Transverse colon (tissue), 4 donors: Measurements from ENCODE around the gene ZNF155. TPM values are rescaled to one million over a fixed set of nuclear protein-coding genes. Genes with fewer than 3 reads are reported as not detected.

Experiments used
- DNase-seq: peaks from one replicate; pipeline ENCODE4 v3.0.0-alpha.2; 2019
- H3K27ac ChIP-seq, 4 donors: fragments of 200-600 bp; sonication (generic); 2 replicates each; pipeline ENCODE4 v1.5.1; 2016 to 2018; ENCODE audit warnings: inconsistent platforms in 4 of 4
- H3K27me3 ChIP-seq: fragments of 200-600 bp; sonication (generic); 2 replicates; pipeline ENCODE4 v1.5.1; 2017; ENCODE audit warnings: inconsistent platforms
- H3K36me3 ChIP-seq, 4 donors: fragments of 200-600 bp; sonication (generic); 2 replicates each; pipeline ENCODE4 v1.5.1; 2017 to 2019; ENCODE audit warnings: inconsistent platforms in 4 of 4
- H3K4me1 ChIP-seq, 4 donors: fragments of 200-600 bp; sonication (generic); 2 replicates each; pipeline ENCODE4 v1.5.1; 2017 to 2020; ENCODE audit warnings: inconsistent platforms in 4 of 4
- H3K4me3 ChIP-seq, 4 donors: fragments of 200-600 bp; sonication (generic); 1 replicate in 1 of 4; 2 replicates in 3 of 4; pipeline versions ENCODE4 v1.5.1 to v1.6.1; 2017 to 2019; ENCODE audit warnings: inconsistent platforms in 4 of 4
- H3K9me3 ChIP-seq, 2 donors: fragments of 200-600 bp; sonication (generic); 2 replicates each; pipeline ENCODE4 v1.5.1; 2017 to 2019; ENCODE audit warnings: inconsistent platforms in 2 of 2
- EP300 ChIP-seq: sonication (generic); formaldehyde crosslinking; IDR thresholded peaks from one replicate; pipeline ENCODE4 v1.6.1; 2017; ENCODE audit warnings: antibody characterized with exemption, low read depth
- POLR2A ChIP-seq: fragments of 450-650 bp; IDR thresholded peaks from one replicate; pipeline ENCODE4 v1.6.1; 2016; ENCODE audit warnings: antibody characterized with exemption, mild to moderate bottlenecking, moderate library complexity
- POLR2AphosphoS5 ChIP-seq, 3 donors: sonication (generic); formaldehyde crosslinking; IDR thresholded peaks; one replicate each; pipeline ENCODE4 v1.6.1; 2016; ENCODE audit warnings: antibody characterized with exemption in 3 of 3
- WGBS, 2 donors: methylation state at CpG; one replicate each; pipeline ENCODE4 v1.1.5; 2018; ENCODE audit warnings: low coverage in 1 of 2; 5-methylcytosine and 5-hydroxymethylcytosine counted together
- in situ Hi-C, 4 donors: fragments of 200-750 bp; cut with MboI; loops; one replicate each; pipeline versions ENCODE4 v1.15.0 to v1.15.1; 2017; ENCODE audit warnings: low sequenced_read_pairs in 3 of 4, low pct_ligation_motif_present in 1 of 4, low pct_unique_long_range_greater_than_20kb in 1 of 4
- intact Hi-C: fragments of 100-400 bp; cut with DNase I; formaldehyde crosslinking; loops from one replicate; pipeline ENCODE4 v1.15.1; 2023; ENCODE audit warnings: low total_unique reads
- total RNA-seq, 4 donors: library from RNA; depleted of rRNA; stranded (reverse); fragments of >200 nt; gene quantifications; one replicate each; pipeline ENCODE4 v1.1.0, GENCODE V29; 2016
- TF ChIP-seq, protein P1 (sequence below), 5 experiments: fragments of 200-600 bp in 3 of 5; fragments of 450-650 bp in 2 of 5; sonication (generic) in 3 of 5; IDR thresholded peaks; 1 replicate in 2 of 5; 2 replicates in 3 of 5; pipeline ENCODE4 v1.5.1; 2016 to 2017; ENCODE audit warnings: antibody characterized with exemption in 5 of 5, inconsistent platforms in 3 of 5, mild to moderate bottlenecking in 2 of 5, moderate library complexity in 1 of 5

ZNF155 gene
- total RNA-seq, 4 donors from 2014 or later: 1.2 to 7.5 (median 3.8) TPM

DNA sequence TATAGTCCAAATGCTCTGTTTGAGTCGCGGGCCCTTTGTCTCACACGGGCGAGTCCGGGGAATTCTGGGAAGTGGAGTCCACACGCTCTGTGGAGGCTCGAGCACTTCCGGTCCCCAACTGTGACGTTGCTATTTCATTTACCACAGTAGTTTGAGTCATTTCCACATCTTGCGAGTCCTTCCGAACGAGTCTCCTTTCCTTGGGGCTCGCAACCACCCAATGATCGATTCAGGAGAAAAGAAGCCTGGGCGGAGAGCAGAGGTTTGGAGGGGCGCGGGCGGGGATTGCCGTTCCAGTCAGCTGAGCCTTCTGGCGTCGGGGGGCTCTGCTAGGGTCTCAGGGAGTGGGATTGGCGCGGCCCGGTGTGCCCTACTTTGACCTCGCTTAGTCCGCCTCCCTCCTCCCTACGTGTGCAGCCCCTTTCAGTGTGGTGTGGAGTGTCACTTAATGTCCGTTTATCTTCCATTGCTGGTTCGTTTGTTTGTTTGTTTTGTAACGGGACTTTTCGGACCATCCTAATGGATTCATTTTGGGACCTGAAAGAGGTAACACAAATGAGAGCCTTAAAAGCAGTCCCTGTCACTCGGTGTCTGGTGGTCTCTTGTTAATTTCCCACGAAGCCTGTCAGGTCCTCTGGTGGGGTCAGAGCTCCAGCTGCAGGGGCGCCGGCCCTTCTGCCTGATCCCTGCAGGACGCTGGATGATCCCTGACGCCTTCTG, 41.4 kb downstream of the ZNF155 start, which contains the start of gene ZNF222:
ZNF222 (plus strand) TSS at position 163 of the 720 bp plus-strand sequence; CDS start at position 221, 58 bp downstream.
- intact Hi-C loops (no loop called here), in situ Hi-C loops (no loop called here)
- peak; percentile 87 for DNase-seq
- WGBS, 2 donors: 0 to 5% methylated on average over 8 to 35 of the region's 37 CpGs
- Histone ChIP-seq H3K4me3 (peak within 1 kb of the TSS; percentile 37 to 88 (median 74)), H3K4me1 (peaks cover 0 to 11% (median 5%) of the 10 kb centered on the region in 4 donors), H3K27ac (peak within 1 kb of the TSS; percentile 12 to 70 (median 44)), H3K27me3 (peaks cover 4% of the 10 kb centered on the region), H3K9me3 (peaks cover 14 to 16% of the 10 kb centered on the region in 2 donors), H3K36me3 (peaks cover 0 to 37% (median 17%) of the 10 kb centered on the region in 4 donors)
- TF ChIP-seq POLR2A (no peak), EP300 (no peak), POLR2AphosphoS5 (IDR thresholded peaks at IDR 0.05) (peak in 1 of 3 donors; percentile 7)
- TF ChIP-seq, protein P1, sequence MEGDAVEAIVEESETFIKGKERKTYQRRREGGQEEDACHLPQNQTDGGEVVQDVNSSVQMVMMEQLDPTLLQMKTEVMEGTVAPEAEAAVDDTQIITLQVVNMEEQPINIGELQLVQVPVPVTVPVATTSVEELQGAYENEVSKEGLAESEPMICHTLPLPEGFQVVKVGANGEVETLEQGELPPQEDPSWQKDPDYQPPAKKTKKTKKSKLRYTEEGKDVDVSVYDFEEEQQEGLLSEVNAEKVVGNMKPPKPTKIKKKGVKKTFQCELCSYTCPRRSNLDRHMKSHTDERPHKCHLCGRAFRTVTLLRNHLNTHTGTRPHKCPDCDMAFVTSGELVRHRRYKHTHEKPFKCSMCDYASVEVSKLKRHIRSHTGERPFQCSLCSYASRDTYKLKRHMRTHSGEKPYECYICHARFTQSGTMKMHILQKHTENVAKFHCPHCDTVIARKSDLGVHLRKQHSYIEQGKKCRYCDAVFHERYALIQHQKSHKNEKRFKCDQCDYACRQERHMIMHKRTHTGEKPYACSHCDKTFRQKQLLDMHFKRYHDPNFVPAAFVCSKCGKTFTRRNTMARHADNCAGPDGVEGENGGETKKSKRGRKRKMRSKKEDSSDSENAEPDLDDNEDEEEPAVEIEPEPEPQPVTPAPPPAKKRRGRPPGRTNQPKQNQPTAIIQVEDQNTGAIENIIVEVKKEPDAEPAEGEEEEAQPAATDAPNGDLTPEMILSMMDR (IDR thresholded peaks at IDR 0.05): no peak

DNA sequence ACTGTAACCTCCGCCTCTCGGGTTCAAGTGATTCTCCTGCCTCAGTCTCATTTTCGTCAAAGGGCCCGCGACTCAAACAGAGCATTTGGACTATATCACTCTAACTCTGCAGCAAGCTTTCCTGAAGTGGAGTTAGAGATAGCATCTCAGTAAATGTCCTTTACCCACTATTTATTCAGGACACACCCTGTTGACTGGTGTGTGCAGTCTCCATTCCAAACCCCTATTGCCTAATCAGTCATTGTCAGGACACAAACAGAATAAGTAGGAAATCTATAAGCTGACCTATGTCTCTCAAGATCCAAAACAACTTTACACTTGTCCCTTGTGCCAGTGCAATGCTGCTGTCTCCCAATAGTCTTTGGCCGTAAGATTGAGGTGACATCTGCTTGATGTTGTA, 42.6 kb downstream of the ZNF155 start:
- H3K27ac ChIP-seq: no peak overlapping the region
- 92 to 97% methylated on average over 5 to 6 of the region's 6 CpGs for WGBS, 2 donors
- peaks cover 0 to 11% (median 5%) of the 10 kb centered on the region in 4 donors for H3K4me1 ChIP-seq
- intact Hi-C loops: no loop called here
- peaks cover 4% of the 10 kb centered on the region for H3K27me3 ChIP-seq
- no peak for TF ChIP-seq POLR2AphosphoS5 (IDR thresholded peaks at IDR 0.05)
- no peak for TF ChIP-seq POLR2A
- TF ChIP-seq, protein P1 (IDR thresholded peaks at IDR 0.05): no peak
- H3K9me3 ChIP-seq: peaks cover 26 to 29% of the 10 kb centered on the region in 2 donors
- DNase-seq: no peak
- no peak overlapping the region for H3K4me3 ChIP-seq
- in situ Hi-C loops: no loop called here
- H3K36me3 ChIP-seq: peaks cover 0 to 49% (median 24%) of the 10 kb centered on the region in 4 donors

DNA sequence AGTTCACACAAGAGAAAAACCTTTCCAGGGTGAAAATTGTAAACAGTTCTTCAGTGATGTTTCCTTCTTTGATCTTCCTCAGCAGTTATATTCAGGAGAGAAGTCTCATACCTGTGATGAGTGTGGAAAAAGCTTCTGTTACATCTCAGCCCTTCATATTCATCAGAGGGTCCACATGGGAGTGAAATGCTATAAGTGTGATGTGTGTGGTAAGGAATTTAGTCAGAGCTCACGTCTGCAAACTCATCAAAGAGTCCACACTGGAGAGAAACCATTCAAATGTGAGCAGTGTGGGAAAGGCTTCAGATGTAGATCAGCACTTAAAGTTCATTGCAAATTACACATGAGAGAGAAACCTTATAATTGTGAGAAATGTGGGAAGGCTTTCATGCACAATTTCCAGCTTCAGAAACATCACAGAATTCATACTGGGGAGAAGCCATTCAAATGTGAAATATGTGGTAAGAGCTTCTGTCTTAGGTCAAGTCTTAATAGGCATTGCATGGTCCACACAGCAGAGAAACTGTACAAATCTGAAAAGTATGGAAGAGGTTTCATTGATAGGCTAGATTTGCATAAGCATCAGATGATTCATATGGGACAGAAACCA, 48.1 kb downstream of the ZNF155 start:
- H3K4me1 ChIP-seq: no peaks in the 10 kb centered on the region
- WGBS, 2 donors: 79% methylated on average over 1 of the region's 1 CpG; no CpG with 5 or more reads in 1 of the 2 donors
- DNase-seq: no peak
- H3K4me3 ChIP-seq: no peak overlapping the region
- intact Hi-C loops (no loop called here), in situ Hi-C loops (no loop called here)
- H3K9me3 ChIP-seq: peaks cover 71 to 79% of the 10 kb centered on the region in 2 donors
- H3K36me3 ChIP-seq: peaks cover 0 to 64% (median 29%) of the 10 kb centered on the region in 4 donors
- H3K27ac ChIP-seq: no peak overlapping the region
- TF ChIP-seq POLR2A (no peak), EP300 (no peak), POLR2AphosphoS5 (IDR thresholded peaks at IDR 0.05) (no peak)
- TF ChIP-seq, protein P1 (IDR thresholded peaks at IDR 0.05): no peak
- H3K27me3 ChIP-seq: no peaks in the 10 kb centered on the region

DNA sequence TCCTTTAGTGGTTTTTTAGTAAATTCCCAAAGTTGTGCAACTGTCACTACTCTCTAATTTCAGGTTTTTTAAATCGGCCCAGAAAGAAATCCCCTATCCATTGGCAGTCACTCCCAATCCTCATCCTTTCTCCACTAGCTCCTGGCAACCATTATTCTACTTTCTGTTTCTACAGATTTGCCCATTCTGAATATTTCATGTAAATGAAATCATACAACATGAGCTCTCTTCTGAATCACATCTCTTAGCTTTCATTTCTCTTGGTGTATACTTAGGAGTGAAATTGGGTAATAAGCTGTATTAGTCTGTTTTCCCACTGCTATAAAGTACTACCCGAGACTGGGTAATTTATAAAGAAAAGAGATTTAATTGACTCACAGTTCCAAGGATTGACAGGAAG, 58.2 kb downstream of the ZNF155 start:
- peaks cover 13 to 21% of the 10 kb centered on the region in 2 donors for H3K9me3 ChIP-seq
- in situ Hi-C loops: no loop called here
- no peak overlapping the region for H3K4me3 ChIP-seq
- intact Hi-C loops: no loop called here
- DNase-seq: no peak
- no peaks in the 10 kb centered on the region for H3K27me3 ChIP-seq
- no peaks in the 10 kb centered on the region for H3K4me1 ChIP-seq
- TF ChIP-seq EP300 (no peak), POLR2A (no peak), POLR2AphosphoS5 (IDR thresholded peaks at IDR 0.05) (no peak)
- TF ChIP-seq, protein P1 (IDR thresholded peaks at IDR 0.05): no peak
- H3K36me3 ChIP-seq: no peaks in the 10 kb centered on the region
- 63 to 83% methylated on average over 2 of the region's 2 CpGs for WGBS, 2 donors
- H3K27ac ChIP-seq: no peak overlapping the region
